Erythroblast (primary cell): ENCODE data around the gene LRMDA.

ENCODE experiments used
- GATA1 ChIP-seq: IDR thresholded peaks from 2 replicates; pipeline ENCODE4 v1.6.1; 2011; ENCODE audit warnings: low read depth, mild to moderate bottlenecking, control low read depth, low read length, moderate library complexity
- POLR2A ChIP-seq: IDR thresholded peaks from 2 replicates; pipeline ENCODE4 v1.6.1; 2011; ENCODE audit warnings: mild to moderate bottlenecking, low read length

DNA sequence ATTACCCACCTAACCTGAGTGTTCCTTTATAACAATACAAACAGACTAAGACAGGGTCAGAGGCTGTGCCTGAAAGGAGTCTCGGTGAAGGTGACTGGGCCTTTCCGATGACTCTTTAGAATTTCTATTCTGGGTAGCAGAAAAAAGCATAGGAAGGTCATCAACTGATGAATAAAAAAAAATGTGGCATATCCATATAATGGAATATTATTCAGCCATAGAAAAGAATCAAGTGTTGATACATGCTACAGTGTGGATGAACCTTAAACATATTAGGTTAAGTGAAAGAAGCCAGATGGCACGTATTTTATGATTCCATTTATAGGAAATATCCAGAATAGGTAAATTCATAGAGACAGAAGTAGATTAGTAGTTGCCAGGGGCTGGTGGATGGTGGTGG lies 83.4 kb downstream of the LRMDA start:
- TF ChIP-seq POLR2A (no peak), GATA1 (no peak)
